Coronary artery (tissue), 2 donors: Measurements from ENCODE around the gene TTC28.
"Not testable (repeated sequence)": the region's sequence is repeated elsewhere in the genome, so short reads cannot be mapped to it uniquely, and the experiment has no call there.

Source experiments
- DNase-seq: peaks from one replicate; pipeline ENCODE4 v3.0.0-alpha.2; 2017; ENCODE audit warnings: low spot score
- H3K27ac ChIP-seq, 2 donors: fragments of 200-600 bp; sonication (generic); one replicate each; pipeline ENCODE4 v1.5.1; 2016 to 2019
- H3K4me3 ChIP-seq: fragments of 200-600 bp; sonication (generic); 2 replicates; pipeline ENCODE4 v1.5.1; 2016; ENCODE audit warnings: mild to moderate bottlenecking, moderate library complexity
- CTCF ChIP-seq: fragments of 200-600 bp; sonication (generic); IDR thresholded peaks from one replicate; pipeline ENCODE4 v1.5.1; 2019; ENCODE audit warnings: antibody characterized with exemption

TTC28 gene

GRCh38 chr22:28669387-28669786 lies 10.3 kb downstream of the TTC28 start:
- TF ChIP-seq CTCF, result no peak
- H3K4me3 ChIP-seq, result no peak overlapping the region
- no peak for DNase-seq
- no peak overlapping the region for H3K27ac ChIP-seq

GRCh38 chr22:28663569-28663942 lies 16.1 kb downstream of the TTC28 start:
- not testable (repeated sequence) for H3K4me3 ChIP-seq, DNase-seq, H3K27ac ChIP-seq

GRCh38 chr22:28658448-28658847 lies 21.2 kb downstream of the TTC28 start:
- DNase-seq, result no peak
- no peak overlapping the region for H3K4me3 ChIP-seq
- no peak for TF ChIP-seq CTCF
- H3K27ac ChIP-seq, result no peak overlapping the region

- DNase-seq, result no peak
- no peak overlapping the region for H3K4me3 ChIP-seq
- no peak overlapping the region for H3K27ac ChIP-seq
- no peak for TF ChIP-seq CTCF
Measured at GRCh38 chr22:28656181-28656580, 23.5 kb downstream of the TTC28 start.

- no peak for TF ChIP-seq CTCF
- Histone ChIP-seq H3K27ac (no peak overlapping the region), H3K4me3 (no peak overlapping the region)
- no peak for DNase-seq
Measured at GRCh38 chr22:28650463-28650862, 29.2 kb downstream of the TTC28 start.

GRCh38 chr22:28648792-28649191 lies 30.8 kb downstream of the TTC28 start:
- no peak overlapping the region for H3K27ac ChIP-seq
- H3K4me3 ChIP-seq, result no peak overlapping the region
- DNase-seq, result no peak
- TF ChIP-seq CTCF, result no peak

GRCh38 chr22:28647216-28647615 lies 32.4 kb downstream of the TTC28 start:
- no peak overlapping the region for H3K27ac ChIP-seq
- no peak overlapping the region for H3K4me3 ChIP-seq
- TF ChIP-seq CTCF, result no peak
- DNase-seq, result no peak

GRCh38 chr22:28639321-28639720 lies 40.3 kb downstream of the TTC28 start:
- no peak for DNase-seq
- Histone ChIP-seq H3K27ac (no peak overlapping the region), H3K4me3 (no peak overlapping the region)
- no peak for TF ChIP-seq CTCF
